Kidney epithelial cell (primary cell): ENCODE measurements around the gene SLIRP. TPM values are rescaled to one million over a fixed set of nuclear protein-coding genes. Genes with fewer than 3 reads are reported as not detected.
"Not testable (repeated sequence)": the region's sequence is repeated elsewhere in the genome, so short reads cannot be mapped to it uniquely, and the experiment has no call there.

ENCODE experiments used
- DNase-seq: peaks from one replicate; pipeline ENCODE4 v3.0.0-alpha.2; 2010; ENCODE audit warnings: low read depth
- H3K27me3 ChIP-seq: 2 replicates; pipeline ENCODE4 v1.6.0; 2011; ENCODE audit warnings: low read length; ENCODE audit not compliant: control insufficient read depth, insufficient read depth
- H3K36me3 ChIP-seq: 2 replicates; pipeline ENCODE4 v1.5.1; 2011; ENCODE audit warnings: low read length; ENCODE audit not compliant: control insufficient read depth, insufficient read depth
- H3K4me3 ChIP-seq: 2 replicates; pipeline ENCODE4 v1.5.1; 2011; ENCODE audit warnings: low read depth, mild to moderate bottlenecking, control low read depth, low read length
- CTCF ChIP-seq: IDR thresholded peaks from 2 replicates; pipeline ENCODE4 v1.5.1; 2011; ENCODE audit warnings: mild to moderate bottlenecking, moderate library complexity, low read length, control low read depth, inconsistent platforms; ENCODE audit not compliant: insufficient read depth, poor library complexity, severe bottlenecking
- total RNA-seq: library from RNA; depleted of rRNA; stranded (reverse); fragments of >200 nt; gene quantifications from 2 replicates; pipeline ENCODE4 v1.2.3, GENCODE V29; 2015

Gene SLIRP
- total RNA-seq, 1 donor from 2014 or later: 260 TPM

- TF ChIP-seq CTCF: no peak
- no peak for DNase-seq
- Histone ChIP-seq H3K27me3 (no peaks in the 10 kb centered on the region), H3K4me3 (no peak overlapping the region), H3K36me3 (no peaks in the 10 kb centered on the region)
Observed at GRCh38 chr14:77746064-77746702, 38.3 kb downstream of the SLIRP start.

- H3K36me3 ChIP-seq, H3K27me3 ChIP-seq, DNase-seq, H3K4me3 ChIP-seq: not testable (repeated sequence)
Observed at GRCh38 chr14:77747425-77747824, 39.5 kb downstream of the SLIRP start.

GRCh38 chr14:77752266-77752665 lies 44.4 kb downstream of the SLIRP start:
- Histone ChIP-seq H3K36me3 (no peaks in the 10 kb centered on the region), H3K4me3 (no peak overlapping the region), H3K27me3 (no peaks in the 10 kb centered on the region)
- TF ChIP-seq CTCF: no peak
- no peak for DNase-seq

- Histone ChIP-seq H3K4me3 (no peak overlapping the region), H3K36me3 (no peaks in the 10 kb centered on the region), H3K27me3 (no peaks in the 10 kb centered on the region)
- DNase-seq: no peak
- TF ChIP-seq CTCF: no peak
Observed at GRCh38 chr14:77752799-77753516, 45.1 kb downstream of the SLIRP start.

- no peaks in the 10 kb centered on the region for H3K36me3 ChIP-seq
- TF ChIP-seq CTCF: no peak
- peak within 1 kb of the TSS; percentile 67 for H3K4me3 ChIP-seq
- DNase-seq: peak; percentile 86
- no peaks in the 10 kb centered on the region for H3K27me3 ChIP-seq
Observed at GRCh38 chr14:77760381-77761204, 52.7 kb downstream of the SLIRP start, which contains the start of gene SNW1. Gene SNW1 (minus strand): TSS chr14:77761156. CDS start chr14:77761127, 29 bp downstream.
